22Rv1 (cell line): ENCODE data around the gene MEIKIN.

ENCODE experiments used
- CTCF ChIP-seq: fragments of 450-650 bp; IDR thresholded peaks from 2 replicates; pipeline ENCODE4 v1.5.1; 2017; ENCODE audit warnings: mild to moderate bottlenecking
- ZFX ChIP-seq: fragments of 450-650 bp; IDR thresholded peaks from 2 replicates; pipeline ENCODE4 v1.6.1; 2017; ENCODE audit warnings: antibody characterized with exemption, borderline replicate concordance

- TF ChIP-seq CTCF: no peak
- no peak for TF ChIP-seq ZFX
These were observed 48.6 kb upstream of the MEIKIN start for GRCh38 chr5:131994090-131994489.
